Lower leg skin (tissue), 4 donors: Measurements from ENCODE around the gene DLGAP1. TPM values are rescaled to one million over a fixed set of nuclear protein-coding genes. Genes with fewer than 3 reads are reported as not detected.

Experiments used
- DNase-seq, 2 donors: peaks; one replicate each; pipeline ENCODE4 v3.0.0-alpha.2; 2019; ENCODE audit warnings: low spot score in 2 of 2
- H3K4me3 ChIP-seq: fragments of 200-600 bp; sonication (generic); 2 replicates; pipeline ENCODE4 v1.5.1; 2017; ENCODE audit warnings: mild to moderate bottlenecking, low read depth; ENCODE audit not compliant: poor library complexity, severe bottlenecking
- POLR2A ChIP-seq, 2 donors: fragments of 450-650 bp; IDR thresholded peaks; one replicate each; pipeline ENCODE4 v1.6.1; 2016 to 2017; ENCODE audit warnings: antibody characterized with exemption in 2 of 2, mild to moderate bottlenecking in 1 of 2, moderate library complexity in 1 of 2
- WGBS, 2 donors: methylation state at CpG; one replicate each; pipeline ENCODE4 v1.1.5; 2018; 5-methylcytosine and 5-hydroxymethylcytosine counted together
- intact Hi-C: fragments of 100-400 bp; cut with DNase I; formaldehyde crosslinking; loops from one replicate; pipeline ENCODE4 v1.15.0; 2023; ENCODE audit warnings: low total_unique reads
- total RNA-seq, 4 donors: library from RNA; depleted of rRNA; stranded (reverse); fragments of >200 nt; gene quantifications; one replicate each; pipeline ENCODE4 v1.1.0, GENCODE V29; 2016
- TF ChIP-seq, protein P1 (sequence below), 3 donors: fragments of 450-650 bp; IDR thresholded peaks; one replicate each; pipeline ENCODE4 v1.5.1; 2016; ENCODE audit warnings: antibody characterized with exemption in 3 of 3, mild to moderate bottlenecking in 3 of 3, moderate library complexity in 2 of 3

DLGAP1 gene
- total RNA-seq, 4 donors from 2014 or later = 0.34 to 1.3 (median 0.82) TPM

DNA sequence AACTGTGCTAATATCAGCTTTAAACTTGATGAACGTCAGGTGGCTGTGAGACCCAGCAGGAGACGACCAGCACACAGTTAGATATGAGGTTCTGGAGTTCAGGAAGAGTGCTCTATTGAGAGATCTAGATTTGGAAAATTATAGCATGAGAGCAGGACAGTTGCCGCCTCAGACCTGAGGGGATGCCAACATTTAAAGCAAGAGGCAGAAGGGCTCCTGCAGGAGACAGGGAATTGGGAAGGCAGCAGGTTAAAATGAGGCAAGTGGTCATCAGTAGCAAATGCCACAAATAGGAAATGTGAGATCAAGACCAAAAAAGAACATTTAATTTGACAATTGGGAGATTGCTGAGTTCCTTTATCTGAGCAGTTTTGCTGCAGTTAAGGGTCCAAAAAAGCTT is 533.3 kb downstream of the DLGAP1 start:
- DNase-seq = no peak
- WGBS, 2 donors = 65 to 74% methylated on average over 3 of the region's 3 CpGs
- TF ChIP-seq POLR2A (IDR thresholded peaks at IDR 0.05) = no peak
- TF ChIP-seq, protein P1, sequence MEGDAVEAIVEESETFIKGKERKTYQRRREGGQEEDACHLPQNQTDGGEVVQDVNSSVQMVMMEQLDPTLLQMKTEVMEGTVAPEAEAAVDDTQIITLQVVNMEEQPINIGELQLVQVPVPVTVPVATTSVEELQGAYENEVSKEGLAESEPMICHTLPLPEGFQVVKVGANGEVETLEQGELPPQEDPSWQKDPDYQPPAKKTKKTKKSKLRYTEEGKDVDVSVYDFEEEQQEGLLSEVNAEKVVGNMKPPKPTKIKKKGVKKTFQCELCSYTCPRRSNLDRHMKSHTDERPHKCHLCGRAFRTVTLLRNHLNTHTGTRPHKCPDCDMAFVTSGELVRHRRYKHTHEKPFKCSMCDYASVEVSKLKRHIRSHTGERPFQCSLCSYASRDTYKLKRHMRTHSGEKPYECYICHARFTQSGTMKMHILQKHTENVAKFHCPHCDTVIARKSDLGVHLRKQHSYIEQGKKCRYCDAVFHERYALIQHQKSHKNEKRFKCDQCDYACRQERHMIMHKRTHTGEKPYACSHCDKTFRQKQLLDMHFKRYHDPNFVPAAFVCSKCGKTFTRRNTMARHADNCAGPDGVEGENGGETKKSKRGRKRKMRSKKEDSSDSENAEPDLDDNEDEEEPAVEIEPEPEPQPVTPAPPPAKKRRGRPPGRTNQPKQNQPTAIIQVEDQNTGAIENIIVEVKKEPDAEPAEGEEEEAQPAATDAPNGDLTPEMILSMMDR (IDR thresholded peaks at IDR 0.05) = no peak
- intact Hi-C loops = no loop called here
- no peak overlapping the region for H3K4me3 ChIP-seq

DNA sequence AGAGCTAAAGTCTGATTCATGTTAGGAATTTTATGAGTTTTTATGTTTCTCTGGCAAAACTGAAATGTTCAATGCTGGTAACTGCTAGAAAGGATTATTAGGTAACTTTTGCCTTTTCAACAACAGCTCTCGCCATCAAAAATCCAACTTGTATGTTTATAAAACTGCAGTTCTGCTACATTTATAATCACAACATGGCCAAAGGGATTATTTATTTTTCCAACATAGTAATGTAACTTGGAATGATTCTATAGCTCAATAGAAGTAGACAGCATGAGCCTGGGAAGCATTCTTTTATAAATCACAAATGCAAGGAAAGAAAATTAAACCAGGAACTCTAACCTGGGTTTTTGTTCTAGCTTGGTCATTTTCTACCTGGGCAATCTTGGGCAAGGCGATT is 534.3 kb downstream of the DLGAP1 start:
- no peak overlapping the region for H3K4me3 ChIP-seq
- intact Hi-C loops = no loop called here
- DNase-seq = no peak
- TF ChIP-seq POLR2A (IDR thresholded peaks at IDR 0.05) = no peak
- TF ChIP-seq, protein P1 (IDR thresholded peaks at IDR 0.05) = no peak
- 87 to 90% methylated on average over 2 of the region's 2 CpGs for WGBS, 2 donors

DNA sequence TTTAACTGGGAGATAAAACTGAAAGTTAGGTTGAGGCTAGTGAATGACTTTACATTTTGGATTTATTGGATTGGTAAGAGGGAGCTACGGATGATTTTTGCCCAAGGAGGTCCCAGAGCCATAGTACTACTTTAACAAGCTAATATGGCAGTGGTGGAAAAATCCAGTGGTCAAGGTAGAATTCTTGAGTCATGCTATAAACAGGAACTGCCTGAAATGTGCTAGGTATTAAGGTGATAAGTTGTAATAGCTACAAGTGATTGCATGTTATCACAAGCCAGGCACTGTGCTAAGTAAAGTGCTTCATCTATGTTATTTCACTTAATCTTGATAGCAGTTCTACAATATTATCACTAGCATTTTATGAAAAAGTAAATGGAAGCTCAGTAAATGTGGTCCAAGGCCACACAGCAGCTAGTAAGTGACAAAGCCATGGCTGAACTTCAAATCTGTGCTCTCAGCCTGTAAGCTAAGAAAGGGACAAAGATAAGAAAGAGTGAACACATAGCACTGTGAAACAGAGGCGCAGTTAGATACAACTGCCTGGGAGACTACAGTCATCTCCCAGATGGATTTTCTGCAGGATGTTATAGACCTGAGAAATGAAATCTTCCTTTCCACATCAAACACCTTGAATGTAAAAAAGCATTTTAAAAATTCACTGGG is 535.6 kb downstream of the DLGAP1 start:
- no peak overlapping the region for H3K4me3 ChIP-seq
- no peak for DNase-seq
- intact Hi-C loops = no loop called here
- 93 to 100% methylated on average over 2 of the region's 2 CpGs for WGBS, 2 donors
- TF ChIP-seq, protein P1 (IDR thresholded peaks at IDR 0.05) = no peak
- TF ChIP-seq POLR2A (IDR thresholded peaks at IDR 0.05) = no peak

DNA sequence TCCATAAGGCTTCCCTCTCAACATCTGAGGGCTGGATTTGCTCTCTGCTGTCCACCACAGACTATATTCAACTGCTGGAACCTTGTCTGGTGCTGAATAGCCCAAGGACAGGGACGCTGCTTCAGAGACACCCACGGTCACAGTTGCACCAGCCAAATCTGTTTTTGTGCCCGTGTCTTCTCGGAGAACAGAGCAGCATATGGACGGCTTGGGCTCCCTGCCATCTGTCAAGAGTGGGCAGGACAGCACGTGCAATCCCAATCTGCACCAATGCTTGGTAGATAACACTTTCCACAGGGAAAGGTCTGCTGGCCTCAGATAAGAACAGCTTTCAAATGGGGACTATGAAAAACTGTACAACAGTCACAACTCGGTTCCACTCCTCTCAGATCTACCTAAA is 539.0 kb downstream of the DLGAP1 start:
- 68 to 71% methylated on average over 7 of the region's 7 CpGs for WGBS, 2 donors
- DNase-seq = no peak
- TF ChIP-seq, protein P1 (IDR thresholded peaks at IDR 0.05) = no peak
- TF ChIP-seq POLR2A (IDR thresholded peaks at IDR 0.05) = no peak
- no peak overlapping the region for H3K4me3 ChIP-seq
- intact Hi-C loops = no loop called here

DNA sequence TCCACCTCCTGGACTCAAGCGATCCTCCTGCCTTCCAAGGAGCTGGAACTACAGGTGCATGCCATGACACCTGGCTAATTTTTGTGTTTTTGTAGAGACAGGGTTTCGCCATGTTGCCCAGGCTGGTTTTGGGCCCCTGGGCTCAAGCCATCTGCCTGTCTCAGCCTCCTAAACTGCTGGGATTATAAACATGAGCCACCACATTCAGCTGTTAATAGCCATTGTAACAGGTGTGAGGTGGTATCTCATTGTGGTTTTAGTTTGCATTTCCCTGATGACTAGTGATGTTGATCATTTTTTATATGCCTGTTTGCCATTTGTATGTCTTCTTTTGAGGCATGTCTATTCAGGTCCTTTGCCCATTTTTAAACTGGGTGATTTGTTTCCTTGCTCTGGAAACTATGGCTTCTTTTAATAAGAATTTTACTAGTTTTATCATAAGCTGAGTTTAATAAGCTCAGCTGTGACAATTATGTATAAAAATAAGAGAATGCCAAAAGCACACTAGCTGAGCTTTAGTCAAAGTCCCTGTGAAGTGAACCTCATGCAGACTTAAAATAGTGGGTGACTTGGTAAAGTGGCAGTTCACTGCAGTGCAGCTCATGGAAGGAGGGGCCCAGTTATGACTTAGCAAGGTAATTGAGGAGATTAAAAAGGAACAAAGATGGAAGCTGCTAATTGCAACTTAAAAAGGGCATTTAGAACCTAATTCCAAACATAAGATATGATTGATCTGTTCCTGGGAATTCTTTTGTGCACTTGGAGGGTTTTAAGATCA is 540.1 kb downstream of the DLGAP1 start:
- 90 to 100% methylated on average over 2 of the region's 2 CpGs for WGBS, 2 donors
- intact Hi-C loops = no loop called here
- H3K4me3 ChIP-seq = no peak overlapping the region
- no peak for DNase-seq
- TF ChIP-seq, protein P1 (IDR thresholded peaks at IDR 0.05) = no peak
- no peak for TF ChIP-seq POLR2A (IDR thresholded peaks at IDR 0.05)
